ENCODE measurements around the gene MILR1.
"Not testable (repeated sequence)": the region's sequence is repeated elsewhere in the genome, so short reads cannot be mapped to it uniquely, and the experiment has no call there.

The MILR1 gene

DNA sequence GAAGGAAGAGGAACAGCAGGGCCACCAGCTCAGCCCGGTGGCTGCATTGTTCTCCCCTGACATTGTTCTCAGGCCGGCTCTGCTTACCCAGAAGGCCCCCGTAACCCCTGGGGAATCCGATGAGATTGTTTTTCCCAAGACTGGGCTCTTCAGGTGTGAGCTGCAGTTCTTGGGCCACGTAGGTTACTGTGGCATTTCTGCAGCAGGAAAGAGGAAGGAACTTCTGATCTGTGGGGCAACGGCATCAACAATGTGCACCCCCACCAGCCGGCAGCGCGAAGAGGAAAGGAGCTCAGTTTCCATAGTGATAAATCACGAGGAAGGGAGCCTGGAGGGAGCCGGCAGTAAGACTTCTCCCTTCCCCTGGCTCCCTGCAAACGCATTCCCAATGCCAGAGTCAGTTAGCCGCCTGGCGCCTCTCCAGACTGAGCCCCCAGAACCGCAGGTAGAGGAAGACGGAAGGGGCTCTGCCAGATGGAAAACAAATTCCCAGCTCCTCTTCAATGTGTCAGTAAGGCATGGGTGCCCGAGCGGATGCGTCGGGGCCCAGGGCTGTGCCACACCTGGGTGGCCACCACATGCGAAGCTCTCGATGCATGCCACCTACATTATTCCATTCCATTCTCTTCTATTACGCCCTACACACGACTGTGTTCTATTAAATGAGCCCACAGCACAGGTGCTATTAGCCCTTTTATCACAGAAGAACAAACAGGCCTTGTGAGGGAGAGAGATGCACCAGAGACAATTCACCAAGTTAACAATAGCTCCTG is 36.7 kb upstream of the MILR1 start:
- no peaks in the 10 kb centered on the region for H3K27me3 ChIP-seq (ENCODE audit: control insufficient read depth in 1 of 2, insufficient read depth in 2 of 2, low read length in 2 of 2)
- peaks cover 4 to 12% of the 10 kb centered on the region in 2 donors for H3K4me1 ChIP-seq (ENCODE audit: control insufficient read depth in 1 of 2, insufficient read depth in 2 of 2, low read length in 2 of 2)
- peak overlapping the region; percentile 24 to 34 for H3K4me3 ChIP-seq (ENCODE audit: low read depth in 1 of 2, low read length in 2 of 2)
- no peaks in the 10 kb centered on the region for H3K36me3 ChIP-seq (ENCODE audit: control insufficient read depth in 1 of 2, insufficient read depth in 2 of 2, low read length in 2 of 2)
- peak overlapping the region; percentile 6 for H3K27ac ChIP-seq (ENCODE audit: low read depth, low read length)
- H3K9me3 ChIP-seq (ENCODE audit: control insufficient read depth in 1 of 2, low read length in 2 of 2), result no peaks in the 10 kb centered on the region
- H3K9ac ChIP-seq (ENCODE audit: low read depth in 1 of 2, low read length in 2 of 2), result peak overlapping the region in 1 of 2 donors; percentile 47

DNA sequence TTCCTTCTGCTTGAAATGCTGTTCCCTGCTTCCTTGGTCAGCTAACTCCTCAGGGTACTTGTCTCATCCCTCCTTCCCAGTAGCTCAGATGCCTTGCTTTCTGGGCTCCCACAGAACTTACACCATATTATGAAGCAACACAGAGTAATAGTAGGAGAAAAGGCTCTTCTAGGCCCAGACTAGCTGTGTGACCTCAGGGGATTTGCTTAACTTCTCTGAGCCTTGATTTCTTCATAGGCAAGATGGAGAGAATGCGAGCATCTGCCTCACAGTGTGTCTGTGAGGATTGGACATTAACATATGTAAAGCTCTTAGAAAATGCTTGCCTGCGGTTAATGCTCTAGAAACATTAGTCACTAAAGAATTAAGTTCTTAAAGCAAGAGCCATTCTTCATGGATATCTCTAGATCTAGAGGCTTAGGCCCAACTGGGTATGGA is 36.0 kb upstream of the MILR1 start:
- Histone ChIP-seq H3K4me1 (ENCODE audit: control insufficient read depth in 1 of 2, insufficient read depth in 2 of 2, low read length in 2 of 2) (peaks cover 4 to 12% of the 10 kb centered on the region in 2 donors), H3K9ac (ENCODE audit: low read depth in 1 of 2, low read length in 2 of 2) (no peak overlapping the region), H3K36me3 (ENCODE audit: control insufficient read depth in 1 of 2, insufficient read depth in 2 of 2, low read length in 2 of 2) (no peaks in the 10 kb centered on the region), H3K27me3 (ENCODE audit: control insufficient read depth in 1 of 2, insufficient read depth in 2 of 2, low read length in 2 of 2) (no peaks in the 10 kb centered on the region), H3K4me3 (ENCODE audit: low read depth in 1 of 2, low read length in 2 of 2) (peak overlapping the region in 1 of 2 donors; percentile 34), H3K9me3 (ENCODE audit: control insufficient read depth in 1 of 2, low read length in 2 of 2) (no peaks in the 10 kb centered on the region), H3K27ac (ENCODE audit: low read depth, low read length) (no peak overlapping the region)

GRCh38 chr17:64413513-64413912 is 35.4 kb upstream of the MILR1 start:
- Histone ChIP-seq H3K9me3 (ENCODE audit: control insufficient read depth in 1 of 2, low read length in 2 of 2) (no peaks in the 10 kb centered on the region), H3K27me3 (ENCODE audit: control insufficient read depth in 1 of 2, insufficient read depth in 2 of 2, low read length in 2 of 2) (no peaks in the 10 kb centered on the region), H3K4me1 (ENCODE audit: control insufficient read depth in 1 of 2, insufficient read depth in 2 of 2, low read length in 2 of 2) (peaks cover 4 to 12% of the 10 kb centered on the region in 2 donors), H3K4me3 (ENCODE audit: low read depth in 1 of 2, low read length in 2 of 2) (peak overlapping the region in 1 of 2 donors; percentile 34), H3K27ac (ENCODE audit: low read depth, low read length) (no peak overlapping the region), H3K36me3 (ENCODE audit: control insufficient read depth in 1 of 2, insufficient read depth in 2 of 2, low read length in 2 of 2) (no peaks in the 10 kb centered on the region), H3K9ac (ENCODE audit: low read depth in 1 of 2, low read length in 2 of 2) (no peak overlapping the region)

DNA sequence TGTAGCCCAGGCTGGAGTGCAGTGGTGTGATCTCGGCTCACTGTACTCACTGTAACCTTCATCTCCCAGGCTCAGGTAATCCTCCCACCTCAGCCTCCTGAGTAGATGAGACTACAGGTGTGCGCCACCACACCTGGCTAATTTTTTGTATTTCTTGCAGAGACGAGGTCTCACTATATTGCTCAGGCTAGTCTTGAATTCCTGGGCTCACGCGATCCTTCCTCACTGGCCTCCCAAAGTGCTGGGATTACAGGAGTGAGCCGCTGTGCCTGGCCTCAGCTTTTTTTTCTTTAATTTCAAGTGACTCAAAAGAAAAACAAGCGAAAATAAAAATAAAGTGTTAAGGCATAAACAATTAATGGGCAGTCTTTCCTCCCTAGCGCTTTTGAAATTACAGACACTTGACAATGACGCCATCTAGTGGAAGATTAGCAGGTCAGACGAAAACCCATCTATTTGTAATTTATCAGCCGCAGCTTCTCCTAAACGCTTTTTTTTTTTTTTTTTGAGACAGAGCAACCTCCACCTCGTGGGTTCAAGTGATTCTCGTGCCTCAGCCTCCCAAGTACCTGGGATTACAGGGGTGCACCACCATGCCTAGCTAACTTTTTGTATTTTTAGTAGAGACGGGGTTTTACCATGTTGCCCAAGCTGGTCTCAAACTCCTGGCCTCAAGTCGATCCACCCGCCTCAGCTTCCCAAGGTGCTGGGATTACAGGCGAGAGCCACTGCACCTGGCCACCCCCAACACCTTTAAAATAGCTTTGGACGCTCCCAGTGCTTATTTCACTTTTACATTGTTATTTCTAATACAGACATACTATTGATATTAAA is 30.2 kb upstream of the MILR1 start:
- no peaks in the 10 kb centered on the region for H3K27me3 ChIP-seq (ENCODE audit: control insufficient read depth in 1 of 2, insufficient read depth in 2 of 2, low read length in 2 of 2)
- no peaks in the 10 kb centered on the region for H3K36me3 ChIP-seq (ENCODE audit: control insufficient read depth in 1 of 2, insufficient read depth in 2 of 2, low read length in 2 of 2)
- H3K9me3 ChIP-seq (ENCODE audit: control insufficient read depth in 1 of 2, low read length in 2 of 2), result no peaks in the 10 kb centered on the region
- H3K9ac ChIP-seq (ENCODE audit: low read depth in 1 of 2, low read length in 2 of 2), result no peak overlapping the region
- H3K4me1 ChIP-seq (ENCODE audit: control insufficient read depth in 1 of 2, insufficient read depth in 2 of 2, low read length in 2 of 2), result peaks cover 0 to 3% of the 10 kb centered on the region in 2 donors
- H3K27ac ChIP-seq (ENCODE audit: low read depth, low read length), result no peak overlapping the region
- H3K4me3 ChIP-seq (ENCODE audit: low read depth in 1 of 2, low read length in 2 of 2), result no peak overlapping the region

- Histone ChIP-seq H3K4me3 (ENCODE audit: low read depth in 1 of 2, low read length in 2 of 2) (no peak overlapping the region), H3K9ac (ENCODE audit: low read depth in 1 of 2, low read length in 2 of 2) (no peak overlapping the region), H3K9me3 (ENCODE audit: control insufficient read depth in 1 of 2, low read length in 2 of 2) (no peaks in the 10 kb centered on the region), H3K36me3 (ENCODE audit: control insufficient read depth in 1 of 2, insufficient read depth in 2 of 2, low read length in 2 of 2) (no peaks in the 10 kb centered on the region), H3K4me1 (ENCODE audit: control insufficient read depth in 1 of 2, insufficient read depth in 2 of 2, low read length in 2 of 2) (peaks cover 0 to 3% of the 10 kb centered on the region in 2 donors), H3K27ac (ENCODE audit: low read depth, low read length) (no peak overlapping the region), H3K27me3 (ENCODE audit: control insufficient read depth in 1 of 2, insufficient read depth in 2 of 2, low read length in 2 of 2) (no peaks in the 10 kb centered on the region)
Measured at GRCh38 chr17:64420143-64420670, 28.7 kb upstream of the MILR1 start.

DNA sequence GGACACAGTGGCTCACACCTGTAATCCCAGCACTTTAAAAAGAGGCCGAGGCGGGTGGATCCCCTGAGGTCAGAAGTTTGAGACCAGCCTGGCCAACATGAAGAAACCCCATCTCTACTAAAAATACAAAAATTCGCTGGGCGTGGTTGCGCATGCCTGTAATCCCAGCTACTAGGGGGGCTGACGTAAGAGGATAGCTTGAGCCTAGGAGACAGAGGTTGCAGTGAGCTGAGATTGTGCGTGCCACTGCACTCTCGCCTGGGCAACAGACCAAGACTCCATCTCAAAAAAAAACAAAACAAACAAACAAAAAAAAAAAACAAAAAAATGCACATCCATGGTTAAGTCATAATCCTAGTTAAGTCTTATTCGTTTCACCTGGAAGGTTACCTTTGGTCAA is 26.8 kb upstream of the MILR1 start:
- not testable (repeated sequence) for H3K4me1 ChIP-seq (ENCODE audit: control insufficient read depth in 1 of 2, insufficient read depth in 2 of 2, low read length in 2 of 2); H3K36me3 ChIP-seq (ENCODE audit: control insufficient read depth in 1 of 2, insufficient read depth in 2 of 2, low read length in 2 of 2); H3K27ac ChIP-seq (ENCODE audit: low read depth, low read length); H3K9me3 ChIP-seq (ENCODE audit: control insufficient read depth in 1 of 2, low read length in 2 of 2); H3K9ac ChIP-seq (ENCODE audit: low read depth in 1 of 2, low read length in 2 of 2); H3K4me3 ChIP-seq (ENCODE audit: low read depth in 1 of 2, low read length in 2 of 2); H3K27me3 ChIP-seq (ENCODE audit: control insufficient read depth in 1 of 2, insufficient read depth in 2 of 2, low read length in 2 of 2)

GRCh38 chr17:64423881-64424280 is 25.0 kb upstream of the MILR1 start:
- Histone ChIP-seq H3K4me3 (ENCODE audit: low read depth in 1 of 2, low read length in 2 of 2) (no peak overlapping the region), H3K36me3 (ENCODE audit: control insufficient read depth in 1 of 2, insufficient read depth in 2 of 2, low read length in 2 of 2) (no peaks in the 10 kb centered on the region), H3K9ac (ENCODE audit: low read depth in 1 of 2, low read length in 2 of 2) (no peak overlapping the region), H3K4me1 (ENCODE audit: control insufficient read depth in 1 of 2, insufficient read depth in 2 of 2, low read length in 2 of 2) (peaks cover 0 to 3% of the 10 kb centered on the region in 2 donors), H3K27ac (ENCODE audit: low read depth, low read length) (no peak overlapping the region), H3K27me3 (ENCODE audit: control insufficient read depth in 1 of 2, insufficient read depth in 2 of 2, low read length in 2 of 2) (no peaks in the 10 kb centered on the region), H3K9me3 (ENCODE audit: control insufficient read depth in 1 of 2, low read length in 2 of 2) (no peaks in the 10 kb centered on the region)

DNA sequence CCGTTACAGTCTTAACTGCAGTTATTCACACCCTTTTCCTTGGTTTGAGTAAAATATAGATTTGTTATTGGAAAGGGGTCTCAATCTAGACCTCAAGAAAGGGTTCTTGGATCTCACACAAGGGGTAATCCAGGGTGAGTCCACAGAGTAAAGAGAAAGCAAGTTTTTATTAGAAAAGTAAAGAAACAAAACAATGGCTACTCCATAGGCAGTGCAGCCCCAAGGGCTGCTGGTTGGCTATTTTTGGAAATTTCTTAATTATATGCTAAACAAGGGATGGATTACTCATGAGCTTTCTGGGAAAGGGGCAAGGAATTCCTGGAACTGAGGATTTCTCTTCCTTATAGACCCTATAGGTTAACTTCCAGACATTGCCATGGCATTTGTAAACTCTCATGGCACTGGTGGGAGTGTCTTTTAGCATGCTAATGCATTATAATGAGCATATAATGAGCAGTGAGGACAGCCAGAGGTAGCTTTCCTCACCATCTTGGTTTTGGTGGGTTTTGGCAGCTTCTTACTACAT is 24.5 kb upstream of the MILR1 start:
- Histone ChIP-seq H3K9me3 (ENCODE audit: control insufficient read depth in 1 of 2, low read length in 2 of 2) (no peaks in the 10 kb centered on the region), H3K36me3 (ENCODE audit: control insufficient read depth in 1 of 2, insufficient read depth in 2 of 2, low read length in 2 of 2) (no peaks in the 10 kb centered on the region), H3K27ac (ENCODE audit: low read depth, low read length) (no peak overlapping the region), H3K4me1 (ENCODE audit: control insufficient read depth in 1 of 2, insufficient read depth in 2 of 2, low read length in 2 of 2) (peaks cover 0 to 3% of the 10 kb centered on the region in 2 donors), H3K4me3 (ENCODE audit: low read depth in 1 of 2, low read length in 2 of 2) (no peak overlapping the region), H3K9ac (ENCODE audit: low read depth in 1 of 2, low read length in 2 of 2) (no peak overlapping the region), H3K27me3 (ENCODE audit: control insufficient read depth in 1 of 2, insufficient read depth in 2 of 2, low read length in 2 of 2) (no peaks in the 10 kb centered on the region)

DNA sequence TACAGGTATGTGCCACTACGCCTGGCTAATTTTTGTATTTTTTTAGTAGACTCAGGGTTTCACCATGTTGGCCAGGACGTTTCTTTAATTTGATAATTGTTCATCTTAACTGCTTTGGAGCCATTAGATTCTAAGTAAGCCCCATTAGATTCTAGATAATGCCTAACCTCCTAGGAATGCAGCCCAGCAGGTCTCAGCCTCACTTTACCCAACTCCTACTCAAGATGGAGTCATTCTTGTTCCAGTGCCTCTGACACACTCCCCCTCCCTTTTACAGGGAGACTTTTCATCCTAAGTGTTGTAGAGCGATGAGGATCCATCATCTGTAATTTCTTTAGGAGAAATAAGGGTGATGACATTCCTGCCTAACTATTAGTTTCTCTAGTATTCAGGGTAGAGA is 23.7 kb upstream of the MILR1 start:
- H3K36me3 ChIP-seq (ENCODE audit: control insufficient read depth in 1 of 2, insufficient read depth in 2 of 2, low read length in 2 of 2), result no peaks in the 10 kb centered on the region
- no peaks in the 10 kb centered on the region for H3K27me3 ChIP-seq (ENCODE audit: control insufficient read depth in 1 of 2, insufficient read depth in 2 of 2, low read length in 2 of 2)
- no peak overlapping the region for H3K27ac ChIP-seq (ENCODE audit: low read depth, low read length)
- H3K9ac ChIP-seq (ENCODE audit: low read depth in 1 of 2, low read length in 2 of 2), result no peak overlapping the region
- no peaks in the 10 kb centered on the region for H3K4me1 ChIP-seq (ENCODE audit: control insufficient read depth in 1 of 2, insufficient read depth in 2 of 2, low read length in 2 of 2)
- no peak overlapping the region for H3K4me3 ChIP-seq (ENCODE audit: low read depth in 1 of 2, low read length in 2 of 2)
- H3K9me3 ChIP-seq (ENCODE audit: control insufficient read depth in 1 of 2, low read length in 2 of 2), result no peaks in the 10 kb centered on the region

GRCh38 chr17:64426596-64426995 is 22.3 kb upstream of the MILR1 start:
- Histone ChIP-seq H3K4me1 (ENCODE audit: control insufficient read depth in 1 of 2, insufficient read depth in 2 of 2, low read length in 2 of 2) (no peaks in the 10 kb centered on the region), H3K36me3 (ENCODE audit: control insufficient read depth in 1 of 2, insufficient read depth in 2 of 2, low read length in 2 of 2) (no peaks in the 10 kb centered on the region), H3K27ac (ENCODE audit: low read depth, low read length) (no peak overlapping the region), H3K4me3 (ENCODE audit: low read depth in 1 of 2, low read length in 2 of 2) (no peak overlapping the region), H3K9me3 (ENCODE audit: control insufficient read depth in 1 of 2, low read length in 2 of 2) (no peaks in the 10 kb centered on the region), H3K27me3 (ENCODE audit: control insufficient read depth in 1 of 2, insufficient read depth in 2 of 2, low read length in 2 of 2) (no peaks in the 10 kb centered on the region), H3K9ac (ENCODE audit: low read depth in 1 of 2, low read length in 2 of 2) (no peak overlapping the region)
